Stimulated activated CD4-positive, alpha-beta T cell treated with anti-CD3 and anti-CD28 coated beads, Interleukin-1b, Interleukin-23, amount 100 ng/mL, for 48 hours (primary cell): ENCODE measurements around the gene CYP1A1.

ENCODE experiments used
- DNase-seq: peaks from one replicate; pipeline ENCODE4 v3.0.0-alpha.2; 2020

CYP1A1 gene

DNA sequence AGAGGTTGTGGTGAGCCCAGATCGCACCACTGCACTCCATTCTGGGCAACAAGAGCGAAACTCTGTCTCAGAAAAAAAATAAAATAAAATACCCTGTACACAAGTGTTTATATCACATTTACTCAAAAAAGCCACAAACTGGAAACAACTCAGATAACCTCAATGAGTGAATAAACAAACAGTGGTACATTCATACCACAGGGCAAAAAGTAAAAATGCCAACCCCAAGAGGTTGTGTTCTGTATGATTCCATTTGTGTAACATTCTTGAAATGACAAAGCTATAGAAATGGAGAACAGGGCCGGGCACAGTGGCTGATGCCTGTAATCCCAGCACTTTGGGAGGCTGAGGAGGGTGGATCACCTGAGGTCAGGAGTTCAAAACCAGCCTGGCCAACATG, 42.4 kb downstream of the CYP1A1 start:
- DNase-seq = no peak

DNA sequence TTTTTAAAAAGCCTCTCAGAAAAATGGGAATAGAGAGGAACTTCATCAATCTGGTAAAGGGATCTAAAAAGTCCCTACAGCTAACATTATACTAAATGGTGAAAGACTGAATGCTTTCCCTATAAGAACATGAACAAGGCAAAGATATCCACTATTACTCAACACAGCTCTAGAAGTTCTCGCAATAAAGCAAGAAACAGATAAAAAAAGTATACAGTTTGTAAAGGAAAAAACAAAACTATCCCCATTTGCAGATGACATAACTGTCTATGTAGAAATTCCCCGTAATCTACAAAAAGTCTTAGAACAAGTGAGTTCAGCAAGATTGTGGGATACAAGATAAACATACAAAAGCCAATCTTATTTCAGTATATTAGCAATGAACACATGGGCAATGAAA, 44.9 kb downstream of the CYP1A1 start:
- no peak for DNase-seq

DNA sequence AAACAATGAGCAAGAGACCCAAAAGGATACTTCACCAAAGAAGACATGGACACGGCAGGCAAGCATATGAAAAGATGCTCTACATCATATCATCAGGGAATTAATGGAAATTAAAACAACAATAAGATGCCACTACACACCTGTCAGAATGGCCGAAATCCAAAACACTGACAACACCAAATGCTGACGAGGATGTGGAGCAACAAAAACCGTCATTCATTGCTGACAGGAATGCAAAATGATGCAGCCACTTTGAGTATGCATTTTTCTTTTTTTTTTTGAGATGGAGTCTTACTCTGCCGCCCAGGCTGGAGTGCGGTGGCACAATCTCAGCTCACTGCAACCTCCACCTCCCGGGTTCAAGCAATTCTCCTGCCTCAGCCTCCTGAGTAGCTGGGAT, 48.5 kb downstream of the CYP1A1 start:
- no peak for DNase-seq

DNA sequence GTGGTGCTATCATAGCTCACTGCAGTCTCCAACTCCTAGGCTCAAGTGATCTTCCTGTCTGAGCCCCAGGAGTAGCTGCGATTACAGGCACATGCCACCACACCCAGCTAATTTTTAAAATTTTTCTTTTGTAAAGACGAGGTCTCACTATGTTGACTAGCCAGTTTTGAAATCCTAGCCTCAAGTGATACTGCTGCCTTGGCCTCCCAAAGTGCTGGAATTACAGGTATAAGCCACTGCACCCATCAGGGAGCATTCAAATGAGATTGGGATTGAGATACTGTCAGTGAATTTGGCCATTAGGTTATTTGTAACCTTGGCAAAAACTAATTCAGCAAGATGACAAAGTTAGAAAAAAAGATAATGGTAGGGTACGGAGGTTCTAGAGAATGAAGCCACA, 51.2 kb downstream of the CYP1A1 start:
- no peak for DNase-seq

DNA sequence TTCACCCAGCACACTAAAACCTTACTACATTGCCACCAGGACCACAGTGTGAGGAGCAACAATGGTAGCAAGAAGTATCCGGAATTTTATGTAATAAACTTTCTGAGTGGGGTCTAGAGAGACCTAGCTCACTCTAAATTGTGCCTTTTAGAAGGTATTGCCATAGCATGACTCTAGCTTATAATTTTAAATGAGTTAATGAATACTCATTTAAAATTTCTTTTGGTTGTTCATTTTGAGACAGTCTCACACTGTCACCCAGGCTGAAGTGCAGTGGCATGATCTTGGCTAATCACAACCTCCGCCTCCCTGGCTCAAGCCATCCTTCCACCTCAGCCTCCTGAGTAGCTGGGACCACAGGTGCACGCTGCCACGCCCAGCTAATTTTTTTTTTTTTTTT, 55.7 kb downstream of the CYP1A1 start:
- no peak for DNase-seq
